Testis (tissue), 3 donors: ENCODE results near the gene IRF5. TPM values are rescaled to one million over a fixed set of nuclear protein-coding genes. Genes with fewer than 3 reads are reported as not detected.

Experiments used
- DNase-seq: peaks from one replicate; pipeline ENCODE4 v3.0.0-alpha.2; 2019
- H3K27ac ChIP-seq, 2 donors: fragments of 200-600 bp; sonication (generic); one replicate each; pipeline ENCODE4 v1.5.1; 2019
- H3K27me3 ChIP-seq: fragments of 200-600 bp; sonication (generic); one replicate; pipeline ENCODE4 v1.5.1; 2019
- H3K36me3 ChIP-seq: fragments of 200-600 bp; sonication (generic); one replicate; pipeline ENCODE4 v1.5.1; 2017; ENCODE audit warnings: low read depth; ENCODE audit errors: missing control alignments
- H3K4me1 ChIP-seq: fragments of 200-600 bp; sonication (generic); one replicate; pipeline ENCODE4 v1.5.1; 2019
- H3K4me3 ChIP-seq, 2 donors: fragments of 200-600 bp; sonication (generic); one replicate each; pipeline ENCODE4 v1.5.1; 2017 to 2019
- H3K9me3 ChIP-seq: fragments of 200-600 bp; sonication (generic); one replicate; pipeline ENCODE4 v1.5.1; 2017
- CTCF ChIP-seq, 3 experiments: fragments of 450-650 bp in 2 of 3; fragments of 200-600 bp in 1 of 3; sonication (generic) in 1 of 3; IDR thresholded peaks; one replicate each; pipeline ENCODE4 v1.5.1; 2016 to 2019; ENCODE audit warnings: antibody characterized with exemption in 3 of 3, mild to moderate bottlenecking in 2 of 3, moderate library complexity in 1 of 3
- POLR2A ChIP-seq: fragments of 450-650 bp; IDR thresholded peaks from one replicate; pipeline ENCODE4 v1.6.1; 2017; ENCODE audit warnings: antibody characterized with exemption, mild to moderate bottlenecking, moderate library complexity
- WGBS, 2 donors: methylation state at CpG; one replicate each; pipeline ENCODE4 v1.1.5; 2018; 5-methylcytosine and 5-hydroxymethylcytosine counted together
- intact Hi-C: fragments of 100-400 bp; cut with DNase I; formaldehyde crosslinking; loops from one replicate; pipeline ENCODE4 v1.15.1; 2023; ENCODE audit warnings: low total_unique reads
- polyA plus RNA-seq: library from polyadenylated mRNA; stranded (reverse); fragments of 350-450 nt; fragmentation: Illumina TruSeq; extraction: RNeasy Lipid Tissue Mini Kit (QIAGEN cat#74804); gene quantifications from one replicate; pipeline ENCODE4 v1.2.3, GENCODE V29; 2014; ENCODE audit warnings: low read depth, low replicate concordance; ENCODE audit not compliant: insufficient read depth
- total RNA-seq, 2 donors: library from RNA; depleted of rRNA; stranded (reverse); fragments of >200 nt; gene quantifications; one replicate each; pipeline ENCODE4 v1.2.3, GENCODE V29; 2016

The IRF5 gene
- total and polyA plus RNA-seq, 3 donors from 2014 or later, result 2.9 to 5.6 (median 4.6) TPM

GRCh38 chr7:128928159-128928813 lies 9.4 kb upstream of the IRF5 start:
- Histone ChIP-seq H3K27ac (no peak overlapping the region), H3K27me3 (no peaks in the 10 kb centered on the region), H3K36me3 (no peaks in the 10 kb centered on the region), H3K4me3 (no peak overlapping the region), H3K9me3 (no peaks in the 10 kb centered on the region), H3K4me1 (no peaks in the 10 kb centered on the region)
- no peak for TF ChIP-seq POLR2A
- TF ChIP-seq CTCF (IDR thresholded peaks at IDR 0.05), result no peak
- intact Hi-C loops, result no loop called here
- DNase-seq, result no peak
- WGBS, 2 donors, result 93 to 98% methylated on average over 6 to 8 of the region's 8 CpGs

DNA sequence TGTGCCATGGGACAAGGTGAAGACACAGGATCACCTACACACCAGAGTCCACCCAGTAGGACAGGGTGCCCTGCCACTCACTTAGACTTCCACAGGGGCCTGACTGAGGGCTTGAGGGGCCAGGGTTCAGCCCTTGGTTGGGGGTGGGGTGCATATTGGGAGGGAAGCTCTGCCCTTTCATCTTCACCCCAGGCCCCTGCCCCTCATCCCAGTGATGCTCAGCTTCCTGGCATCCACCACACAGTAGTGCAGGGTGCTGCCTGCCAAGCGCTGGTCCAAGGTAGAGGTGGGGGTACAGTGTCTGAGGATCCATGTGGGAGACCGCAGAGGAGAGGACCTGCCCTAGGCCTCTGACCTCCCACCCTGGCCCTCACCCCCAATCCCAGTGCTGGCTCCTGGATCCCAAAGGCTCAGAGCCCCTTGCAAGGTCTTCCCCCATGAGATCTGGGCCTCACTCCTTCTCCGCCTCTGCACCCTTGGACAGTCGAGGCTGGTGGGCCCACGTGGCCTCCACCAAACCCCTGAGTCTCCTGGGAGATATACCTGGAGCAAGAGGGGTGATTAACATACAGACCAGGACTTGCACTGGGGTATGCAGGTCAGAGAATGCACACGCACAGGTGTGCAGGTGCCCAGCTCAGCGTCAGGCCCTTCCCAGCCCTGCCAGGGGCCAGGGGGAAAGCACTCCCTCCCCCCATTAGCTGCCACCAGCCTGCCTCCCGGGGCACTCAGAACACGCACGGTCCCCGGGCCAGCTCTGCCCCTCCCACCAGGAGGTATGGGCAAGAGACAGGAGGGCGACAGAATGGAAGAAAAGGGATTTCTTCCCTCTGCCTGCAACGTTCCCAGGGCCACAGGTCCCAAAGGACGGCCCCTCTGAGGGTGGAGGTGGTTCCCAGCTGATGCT lies 8.6 kb upstream of the IRF5 start:
- Histone ChIP-seq H3K4me1 (no peaks in the 10 kb centered on the region), H3K36me3 (no peaks in the 10 kb centered on the region), H3K4me3 (no peak overlapping the region), H3K27me3 (no peaks in the 10 kb centered on the region), H3K9me3 (no peaks in the 10 kb centered on the region), H3K27ac (no peak overlapping the region)
- no peak for TF ChIP-seq CTCF (IDR thresholded peaks at IDR 0.05)
- TF ChIP-seq POLR2A, result no peak
- intact Hi-C loops, result no loop called here
- WGBS, 2 donors, result 85 to 87% methylated on average over 14 of the region's 14 CpGs
- DNase-seq, result no peak

- TF ChIP-seq POLR2A, result no peak
- no peak for TF ChIP-seq CTCF (IDR thresholded peaks at IDR 0.05)
- H3K4me3 ChIP-seq, result no peak overlapping the region
- no peaks in the 10 kb centered on the region for H3K36me3 ChIP-seq
- no peak overlapping the region for H3K27ac ChIP-seq
- intact Hi-C loops, result no loop called here
- H3K9me3 ChIP-seq, result no peaks in the 10 kb centered on the region
- WGBS, 2 donors, result 96 to 98% methylated on average over 14 to 18 of the region's 18 CpGs
- DNase-seq, result no peak
- H3K4me1 ChIP-seq, result no peaks in the 10 kb centered on the region
- no peaks in the 10 kb centered on the region for H3K27me3 ChIP-seq
Measured at GRCh38 chr7:128931190-128931798, 6.4 kb upstream of the IRF5 start.

DNA sequence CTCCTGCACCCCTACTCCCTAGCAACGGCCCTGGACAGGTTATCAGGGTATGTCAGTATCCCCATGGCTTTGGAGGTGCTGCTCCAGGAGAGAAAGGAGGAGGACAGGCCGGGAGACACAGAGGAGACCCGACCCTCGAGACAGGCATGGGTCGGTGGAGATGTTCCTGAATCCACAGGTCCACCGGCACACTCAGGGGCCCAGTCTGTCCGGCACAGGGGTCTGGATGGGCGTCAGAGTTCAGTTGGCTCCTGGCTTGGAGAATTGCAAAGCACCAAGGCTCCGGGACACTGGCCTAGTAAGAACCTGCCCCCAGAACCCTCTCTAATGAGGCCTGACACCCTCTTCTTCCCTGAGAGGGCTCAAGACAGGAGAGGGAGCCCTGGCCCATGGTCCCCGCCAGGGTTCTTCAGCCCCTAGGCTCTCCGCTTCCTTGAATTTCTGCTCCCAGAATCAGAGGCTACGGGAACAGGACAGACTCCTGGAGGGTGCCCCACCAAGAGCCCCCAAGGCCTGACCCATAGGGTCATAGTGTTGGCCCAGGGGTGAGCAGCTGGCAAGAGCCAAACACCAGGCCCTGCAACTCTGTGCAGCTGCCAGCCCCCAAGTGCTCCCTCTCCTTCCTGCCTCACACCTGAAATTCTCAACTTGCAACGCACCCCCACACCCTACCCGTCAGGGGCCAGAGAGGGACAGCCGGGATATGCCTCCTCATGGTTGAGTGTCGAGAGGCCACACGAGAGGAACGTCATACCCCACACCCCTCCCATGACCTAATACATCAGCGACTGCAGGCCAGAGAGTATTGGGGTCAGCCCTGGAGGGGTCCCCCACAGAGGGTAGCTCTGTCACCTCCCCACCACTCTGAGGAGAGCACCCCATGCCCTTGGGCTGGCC lies 5.5 kb upstream of the IRF5 start:
- H3K4me1 ChIP-seq, result no peaks in the 10 kb centered on the region
- intact Hi-C loops, result no loop called here
- no peaks in the 10 kb centered on the region for H3K36me3 ChIP-seq
- WGBS, 2 donors, result 86 to 92% methylated on average over 11 to 19 of the region's 19 CpGs
- H3K27me3 ChIP-seq, result no peaks in the 10 kb centered on the region
- H3K4me3 ChIP-seq, result no peak overlapping the region
- no peak overlapping the region for H3K27ac ChIP-seq
- TF ChIP-seq POLR2A (no peak), CTCF (IDR thresholded peaks at IDR 0.05) (no peak)
- DNase-seq, result no peak
- H3K9me3 ChIP-seq, result no peaks in the 10 kb centered on the region
